HepG2 (cell line): Measurements from ENCODE around the gene PLCB2. TPM values are rescaled to one million over a fixed set of nuclear protein-coding genes. Genes with fewer than 3 reads are reported as not detected.

Experiments
- ATAC-seq: fragments of 200-7000 bp; cut with Tn5 transposase; 3 replicates; pipeline ENCODE4 v1.9.1; 2020; ENCODE audit warnings: mild to moderate bottlenecking, moderate library complexity
- BruUV-seq: library from RNA; stranded (reverse); fragments of 400-500 nt; replicated peaks from 2 replicates; lab custom pipeline; 2021; lab: Mats Ljungman, UMichigan
- CTCF ChIA-PET: fragments of 300-600 bp; formaldehyde crosslinking; extraction: SDS; loops from one replicate; lab custom pipeline; 2021; ENCODE audit warnings: low total read pairs, inconsistent platforms, low intra/inter-chr PET ratio; lab: Yijun Ruan, JAX
- POLR2A ChIA-PET: fragments of 350-600 bp; sonication (Branson Sonifier 250); formaldehyde crosslinking; loops from one replicate; lab custom pipeline; 2020; ENCODE audit warnings: antibody characterized with exemption, inconsistent platforms; lab: Yijun Ruan, JAX
- DNase-seq: peaks from one replicate; pipeline ENCODE4 v3.0.0-alpha.2; 2015; ENCODE audit warnings: low spot score
- FAIRE-seq: peaks from 3 replicates; lab custom pipeline; 2011; peaks lifted over from hg19 to GRCh38; lab: Jason Lieb, UNC
- H2AFZ ChIP-seq: one replicate; pipeline ENCODE4 v1.6.1; 2011; ENCODE audit warnings: low read length, inconsistent platforms
- H3K27ac ChIP-seq: fragments of 300-600 bp; 3 replicates; pipeline ENCODE4 v1.8.0; 2011; ENCODE audit warnings: mixed run types, mild to moderate bottlenecking, mixed read lengths, low read length, inconsistent platforms; ENCODE audit not compliant: insufficient read depth; ENCODE audit errors: extremely low read length
- H3K27me3 ChIP-seq, 2 experiments: fragments of 200-600 bp in 1 of 2; 2 replicates in 1 of 2; 3 replicates in 1 of 2; pipeline versions ENCODE4 v1.6.0 to v1.8.0; 2011; ENCODE audit warnings: low read length in 2 of 2, mild to moderate bottlenecking in 2 of 2, moderate library complexity in 2 of 2, inconsistent platforms in 1 of 2; ENCODE audit not compliant: insufficient read depth in 2 of 2, control insufficient read depth in 1 of 2
- H3K36me3 ChIP-seq, 2 experiments: fragments of 200-600 bp in 1 of 2; replicated peaks in 1 of 2; 2 replicates in 1 of 2; 3 replicates in 1 of 2; pipeline versions ENCODE4 v1.5.1 to v1.8.0; 2011; ENCODE audit warnings: low read length in 2 of 2, inconsistent platforms in 1 of 2; ENCODE audit not compliant: insufficient read depth in 2 of 2, control insufficient read depth in 1 of 2
- H3K4me1 ChIP-seq: 2 replicates; pipeline ENCODE4 v1.5.1; 2012; ENCODE audit warnings: low read length, inconsistent platforms; ENCODE audit not compliant: insufficient read depth
- H3K4me2 ChIP-seq: 2 replicates; pipeline ENCODE4 v1.6.0; 2011; ENCODE audit warnings: low read depth, low read length, inconsistent platforms
- H3K4me3 ChIP-seq, 3 experiments: fragments of 200-600 bp in 1 of 3; sonication (generic), shearing (Covaris generic) in 1 of 3; replicated peaks in 1 of 3; 2 replicates each; pipeline ENCODE4 v1.5.1; 2011 to 2016; ENCODE audit warnings: low read length in 3 of 3, inconsistent platforms in 2 of 3, low read depth in 2 of 3, mild to moderate bottlenecking in 2 of 3, control low read depth in 1 of 3, mixed read lengths in 1 of 3; ENCODE audit not compliant: insufficient read depth in 1 of 3
- H3K79me2 ChIP-seq: one replicate; pipeline ENCODE4 v1.6.1; 2011; ENCODE audit warnings: low read length, inconsistent platforms; ENCODE audit not compliant: insufficient read depth
- H3K9ac ChIP-seq: 2 replicates; pipeline ENCODE4 v1.6.0; 2011; ENCODE audit warnings: mild to moderate bottlenecking, low read depth, low read length, inconsistent platforms; ENCODE audit not compliant: insufficient read depth
- H3K9me3 ChIP-seq: 2 replicates; pipeline ENCODE4 v1.5.1; 2012; ENCODE audit warnings: mild to moderate bottlenecking, low read length
- H4K20me1 ChIP-seq: 2 replicates; pipeline ENCODE4 v1.6.0; 2011; ENCODE audit warnings: inconsistent platforms, mild to moderate bottlenecking, low read length, moderate library complexity; ENCODE audit not compliant: insufficient read depth
- ARID2 ChIP-seq: sonication (generic); formaldehyde crosslinking; IDR thresholded peaks from 2 replicates; pipeline ENCODE4 v1.8.1; 2022; ENCODE audit warnings: mild to moderate bottlenecking, missing genetic modification reagents, borderline replicate concordance
- EP300 ChIP-seq, 3 experiments: sonication (generic) in 1 of 3; formaldehyde crosslinking in 1 of 3; IDR thresholded peaks; 2 replicates each; pipeline versions ENCODE4 v1.5.1 to v1.6.1; 2011 to 2020; ENCODE audit warnings: low read depth in 2 of 3, low read length in 2 of 3, borderline replicate concordance in 1 of 3, improper control_type of control experiment in 1 of 3, mild to moderate bottlenecking in 1 of 3, missing genetic modification reagents in 1 of 3, moderate library complexity in 1 of 3
- HCFC1 ChIP-seq: fragments of 150-350 bp; IDR thresholded peaks from 2 replicates; pipeline ENCODE4 v1.6.1; 2014; ENCODE audit warnings: low read depth, low read length
- MLLT10 ChIP-seq: sonication (generic); formaldehyde crosslinking; IDR thresholded peaks from 2 replicates; pipeline ENCODE4 v1.4.0; 2020; ENCODE audit warnings: missing genetic modification reagents
- ZNF253 ChIP-seq: sonication (generic); formaldehyde crosslinking; IDR thresholded peaks from 2 replicates; pipeline ENCODE4 v1.8.0; 2022; ENCODE audit warnings: mild to moderate bottlenecking, missing genetic modification reagents, borderline replicate concordance
- ZNF292 ChIP-seq: sonication (generic); formaldehyde crosslinking; IDR thresholded peaks from 2 replicates; pipeline ENCODE4 v1.8.1; 2022; ENCODE audit warnings: mild to moderate bottlenecking, low read depth, missing genetic modification reagents, borderline replicate concordance
- ZNF317 ChIP-seq: sonication (generic); formaldehyde crosslinking; IDR thresholded peaks from 2 replicates; pipeline ENCODE4 v1.5.0; 2020; ENCODE audit warnings: mild to moderate bottlenecking, missing genetic modification reagents
- ZNF557 ChIP-seq: sonication (generic); formaldehyde crosslinking; IDR thresholded peaks from 2 replicates; pipeline ENCODE4 v1.4.0; 2020; ENCODE audit warnings: missing genetic modification reagents
- WGBS: methylation state at CpG from one replicate; pipeline ENCODE4 v1.1.6; 2017; ENCODE audit warnings: low lambda C conversion rate; 5-methylcytosine and 5-hydroxymethylcytosine counted together
- in situ Hi-C: cut with HindIII; loops from 2 replicates; pipeline ENCODE4 v1.10.0; 2017; ENCODE audit warnings: low pct_unique_long_range_greater_than_20kb; ENCODE audit not compliant: extremely low pct_ligation_motif_present
- intact Hi-C: fragments of 100-400 bp; cut with micrococcal nuclease; formaldehyde crosslinking; loops from one replicate; pipeline ENCODE4 v1.10.0; 2022; ENCODE audit not compliant: unreplicated experiment
- polyA plus RNA-seq, 8 experiments: library from polyadenylated mRNA; depleted of rRNA in 3 of 8; stranded (reverse) in 7 of 8; unstranded in 1 of 8; fragments of >200 nt; fragmentation: Illumina TruSeq in 4 of 8; extraction: Trizol in 4 of 8; gene quantifications; 2 replicates each; pipeline versions ENCODE4 v1.2.1 to v1.2.3, GENCODE V29; 2011 to 2016; ENCODE audit warnings: low read depth in 4 of 8, missing spikeins in 1 of 8, mixed read lengths in 1 of 8; ENCODE audit not compliant: insufficient read depth in 1 of 8
- total RNA-seq, 5 experiments: library from RNA; depleted of rRNA; stranded (reverse); fragments of >200 nt; fragmentation: Illumina TruSeq; extraction: Trizol; gene quantifications; 2 replicates each; pipeline ENCODE4 v1.2.3, GENCODE V29; 2016; ENCODE audit warnings: low read depth in 1 of 5

Gene PLCB2
- total and polyA plus RNA-seq, 2 of the 13 experiments (the other 11 are each of a cell fraction or from before 2014, with no cell fraction given): 0.11 TPM; not detected in 1

- DNase-seq (no peak), FAIRE-seq (no peak), ATAC-seq (peak; percentile 52)
- Histone ChIP-seq H3K9ac (no peak overlapping the region), H3K27me3 (peaks cover 9 to 50% of the 10 kb centered on the region in 2 experiments; a peak in 4 of 5 replicates), H3K36me3 (no peaks in the 10 kb centered on the region), H3K4me1 (peaks cover 19% of the 10 kb centered on the region), H3K79me2 (no peaks in the 10 kb centered on the region), H3K27ac (no peak overlapping the region), H3K4me3 (peak overlapping the region in 2 of 3 experiments; percentile 18 to 41; a peak in 1 of 6 replicates), H3K9me3 (no peaks in the 10 kb centered on the region), H3K4me2 (peak overlapping the region; percentile 68), H2AFZ (no peak overlapping the region), H4K20me1 (no peaks in the 10 kb centered on the region)
- in situ Hi-C loops: no loop called here
- intact Hi-C loops: no loop called here
- CTCF ChIA-PET: no interaction called here
- TF ChIP-seq ZNF557 (CRISPR knock-in tag): no peak
- no peak for TF ChIP-seq HCFC1
- no peak for TF ChIP-seq ZNF253 (CRISPR knock-in tag)
- TF ChIP-seq ZNF317 (CRISPR knock-in tag): no peak
- TF ChIP-seq EP300 (IDR thresholded peaks at IDR 0.05; ENCODE audit: low read depth in 2 of 2, low read length in 2 of 2): no peak
- no peak for TF ChIP-seq EP300 (CRISPR knock-in tag; IDR thresholded peaks at IDR 0.05; ENCODE audit: borderline replicate concordance)
- POLR2A ChIA-PET: interaction anchor here (1.3 kb wide), 1 partner anchor 33 kb away, joined by 3 read pairs; no protein-coding TSS in a partner anchor
- WGBS: 32% methylated on average over 8 of the region's 19 CpGs
- no TSS peak for BruUV-seq
These were observed 67.8 kb downstream of the PLCB2 start for GRCh38 chr15:40239693-40240618.

GRCh38 chr15:40239404-40239692 is 68.4 kb downstream of the PLCB2 start:
- ATAC-seq (peak; percentile 43), DNase-seq (no peak), FAIRE-seq (no peak)
- 19% methylated on average over 4 of the region's 5 CpGs for WGBS
- no TSS peak for BruUV-seq
- no peak overlapping the region for H3K9ac ChIP-seq
- H3K4me2 ChIP-seq: peak overlapping the region; percentile 68
- ChIA-PET CTCF (no interaction called here), POLR2A (no interaction called here)
- H3K4me1 ChIP-seq: peaks cover 14% of the 10 kb centered on the region
- in situ Hi-C loops (no loop called here), intact Hi-C loops (no loop called here)
- H3K36me3 ChIP-seq: no peaks in the 10 kb centered on the region
- no peaks in the 10 kb centered on the region for H3K9me3 ChIP-seq
- H3K27ac ChIP-seq: no peak overlapping the region
- H4K20me1 ChIP-seq: no peaks in the 10 kb centered on the region
- no peak for TF ChIP-seq MLLT10 (CRISPR knock-in tag)
- no peak for TF ChIP-seq ARID2 (CRISPR knock-in tag)
- TF ChIP-seq ZNF292: no peak
- H3K4me3 ChIP-seq: peak overlapping the region in 2 of 3 experiments; percentile 18 to 41; a peak in 2 of 6 replicates
- H3K27me3 ChIP-seq: peaks cover 9 to 50% of the 10 kb centered on the region in 2 experiments; a peak in 4 of 5 replicates
- no peaks in the 10 kb centered on the region for H3K79me2 ChIP-seq
- H2AFZ ChIP-seq: no peak overlapping the region
